HG02884 (cell line): ENCODE data around the gene EIF1AY.
"Not testable (repeated sequence)": the region's sequence is repeated elsewhere in the genome, so short reads cannot be mapped to it uniquely, and the experiment has no call there.

Experiments used
- ATAC-seq: cut with Tn5 transposase; IDR thresholded peaks from one replicate; pipeline ENCODE4 v1.9.1; 2021; ENCODE audit warnings: mild to moderate bottlenecking, moderate library complexity; ENCODE audit not compliant: unreplicated experiment

The EIF1AY gene, protein sequence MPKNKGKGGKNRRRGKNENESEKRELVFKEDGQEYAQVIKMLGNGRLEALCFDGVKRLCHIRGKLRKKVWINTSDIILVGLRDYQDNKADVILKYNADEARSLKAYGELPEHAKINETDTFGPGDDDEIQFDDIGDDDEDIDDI

DNA sequence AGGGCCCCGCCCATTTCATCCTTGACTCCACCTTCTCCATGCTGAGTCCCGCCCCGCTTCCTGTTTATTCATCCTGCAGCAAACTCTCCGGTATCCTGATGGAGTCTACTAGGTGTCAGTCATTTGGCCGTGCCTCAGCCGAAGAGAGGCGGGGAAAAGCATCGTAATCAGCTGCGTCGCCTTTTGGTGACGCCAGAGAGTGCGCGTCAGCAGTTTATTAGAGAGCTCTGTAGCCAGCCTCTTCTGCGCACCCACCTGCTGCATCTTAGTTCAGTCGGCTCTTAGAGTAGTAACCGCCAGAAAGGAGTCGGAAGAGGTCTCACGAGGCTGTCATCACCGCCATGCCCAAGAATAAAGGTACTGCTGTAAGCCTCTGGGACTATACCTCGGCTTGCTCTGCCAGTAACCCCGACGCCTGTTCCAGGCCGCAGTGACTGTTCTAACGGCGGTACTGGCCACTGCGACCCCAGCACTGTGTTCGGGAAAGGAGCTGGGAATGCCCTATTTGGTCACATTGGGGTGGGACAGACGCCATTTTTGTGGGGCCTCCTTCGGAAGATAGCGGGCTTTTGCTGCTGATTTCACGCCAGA lies at the start of gene EIF1AY:
EIF1AY (plus strand) TSS at position 246 of the 591 bp plus-strand sequence; CDS start at position 342, 96 bp downstream.
- ATAC-seq = peak; percentile 89

DNA sequence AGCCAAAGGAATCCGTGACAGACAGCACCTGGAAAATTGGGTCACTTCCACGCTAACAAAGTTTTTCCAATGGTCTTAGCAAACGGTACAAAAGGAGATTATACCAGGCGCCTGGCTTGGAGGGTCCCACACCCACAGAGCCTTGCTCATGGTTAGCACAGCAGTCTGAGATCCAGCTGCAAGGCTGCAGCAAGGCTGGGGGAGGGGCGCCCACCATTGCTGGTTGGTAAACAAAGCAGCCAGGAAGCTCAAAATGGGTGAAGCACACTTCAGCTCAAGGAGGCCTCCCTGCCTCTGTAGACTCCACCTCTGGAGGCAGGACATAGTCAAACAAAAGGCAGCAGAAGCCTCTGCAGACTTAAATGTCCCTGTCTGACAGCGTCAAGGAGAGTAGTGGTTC lies 47.1 kb upstream of the EIF1AY start:
- ATAC-seq = no peak

DNA sequence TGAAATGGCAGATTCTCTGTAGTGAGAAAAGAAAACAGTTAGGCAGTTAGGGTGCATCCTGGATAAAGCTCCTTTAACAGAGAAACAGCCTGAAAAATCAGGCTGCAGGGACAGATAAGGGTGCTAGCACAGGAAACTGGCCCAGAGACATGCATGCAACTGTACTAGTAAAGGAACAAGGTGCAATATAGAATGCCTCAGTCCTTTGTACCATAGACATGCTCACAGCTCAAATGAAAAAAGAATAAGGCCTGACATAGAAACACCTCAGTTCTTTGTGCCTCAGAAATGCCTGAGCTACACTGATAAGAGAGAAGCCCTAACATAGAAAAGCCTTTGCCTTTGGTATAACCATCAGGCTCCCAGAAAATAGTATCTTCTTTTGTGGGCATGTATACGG lies 37.4 kb upstream of the EIF1AY start:
- ATAC-seq = peak; percentile 31

DNA sequence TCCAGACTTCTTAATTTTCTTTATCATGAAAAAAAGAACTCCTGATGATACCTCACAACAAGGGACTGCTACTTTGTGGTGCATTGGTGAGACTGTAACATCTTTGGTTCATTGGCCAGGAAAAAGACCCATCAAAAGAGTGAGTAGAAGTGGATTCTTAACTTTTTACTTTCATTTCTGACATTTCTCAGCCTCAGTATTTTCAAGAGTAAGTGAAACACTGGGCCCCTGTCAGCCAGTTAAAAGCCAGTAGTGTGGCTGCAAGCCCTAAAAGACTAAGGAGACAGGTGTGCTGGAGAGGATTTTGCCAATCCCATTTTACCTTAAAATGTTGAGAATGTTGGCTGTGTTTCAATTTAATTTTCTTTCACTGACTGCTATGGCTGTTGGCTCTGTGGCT lies 36.6 kb upstream of the EIF1AY start:
- peak; percentile 70 for ATAC-seq

DNA sequence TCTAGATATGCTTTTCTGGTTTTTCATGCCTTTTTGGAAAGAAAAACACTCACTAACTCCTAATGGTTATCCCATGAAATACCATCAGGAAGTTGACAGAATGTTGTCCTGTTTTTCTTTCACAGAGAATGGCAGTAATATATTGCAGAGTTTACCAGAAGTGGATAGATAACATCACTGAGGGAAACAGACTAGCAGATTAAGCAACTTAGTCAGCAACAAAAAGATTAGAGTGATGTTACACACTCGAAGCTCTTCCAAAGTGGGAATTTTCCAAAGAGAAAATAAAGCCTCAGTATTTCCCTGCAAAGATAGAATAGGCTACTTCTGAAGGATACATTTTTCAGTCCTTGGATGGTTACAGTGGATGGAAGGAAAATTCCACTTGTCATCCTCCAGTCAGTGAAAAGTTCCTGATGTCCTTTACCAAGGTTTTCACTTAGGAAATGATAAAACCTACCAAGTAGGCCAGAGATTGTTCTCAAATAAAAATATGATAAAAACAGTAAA lies 31.1 kb upstream of the EIF1AY start:
- ATAC-seq = no peak

DNA sequence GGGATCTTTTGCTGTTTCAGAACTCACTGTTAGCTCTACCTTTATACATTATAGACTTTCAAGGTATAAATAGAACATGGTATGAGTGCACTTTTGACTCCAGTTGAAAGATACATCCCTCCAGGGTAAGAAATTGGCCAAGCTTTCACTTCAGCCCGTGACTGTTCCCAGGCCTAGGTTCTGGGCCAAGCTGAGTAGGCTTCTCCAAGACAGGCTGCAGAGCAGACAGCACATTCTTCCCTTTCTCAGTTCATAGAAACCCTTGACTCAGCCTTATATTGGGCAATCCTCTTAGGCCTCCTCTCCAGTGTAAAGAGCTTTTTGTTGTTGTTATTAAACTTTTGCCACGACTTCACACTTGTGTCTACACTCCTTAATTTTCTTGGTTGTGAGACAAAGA lies 29.5 kb upstream of the EIF1AY start:
- no peak for ATAC-seq

DNA sequence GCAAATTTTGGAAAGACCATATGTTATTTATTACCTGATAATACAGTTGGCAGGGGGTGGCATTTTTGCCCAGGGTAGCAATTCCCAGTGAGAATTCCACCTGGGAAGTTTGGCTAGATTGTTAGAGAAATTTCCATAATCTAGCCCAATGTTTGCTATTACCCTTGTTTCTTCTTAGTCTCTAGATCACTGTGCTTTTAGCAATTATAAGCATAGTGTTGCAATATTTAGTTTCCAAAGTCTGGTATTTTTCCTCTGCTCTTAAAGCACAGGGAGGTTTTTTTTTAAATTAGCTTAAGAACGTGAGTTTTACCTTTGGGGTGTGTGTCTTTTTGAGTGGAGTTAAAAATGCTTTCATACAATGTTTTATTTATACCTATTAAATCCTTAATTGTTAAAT lies 26.3 kb upstream of the EIF1AY start:
- no peak for ATAC-seq

DNA sequence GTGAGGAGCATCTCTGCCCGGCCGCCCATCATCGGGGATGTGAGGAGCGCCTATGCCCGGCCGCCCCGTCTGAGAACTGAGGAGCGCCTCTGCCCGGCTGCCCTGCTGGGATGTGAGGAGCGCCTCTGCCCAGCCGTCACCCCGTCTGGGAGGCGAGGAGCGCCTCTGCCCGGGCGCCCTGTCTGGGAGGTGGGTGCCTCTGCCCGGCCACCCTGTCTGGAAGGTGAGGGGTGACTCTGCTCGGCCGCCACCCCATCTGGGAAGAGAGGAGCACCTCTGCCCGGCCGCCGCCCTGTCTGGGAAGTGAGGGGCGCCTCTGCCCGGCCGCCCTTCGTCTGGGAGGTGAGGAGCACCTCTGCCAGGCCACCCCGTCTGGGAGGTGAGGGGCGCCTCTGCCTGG lies 23.7 kb upstream of the EIF1AY start:
- ATAC-seq = no peak

DNA sequence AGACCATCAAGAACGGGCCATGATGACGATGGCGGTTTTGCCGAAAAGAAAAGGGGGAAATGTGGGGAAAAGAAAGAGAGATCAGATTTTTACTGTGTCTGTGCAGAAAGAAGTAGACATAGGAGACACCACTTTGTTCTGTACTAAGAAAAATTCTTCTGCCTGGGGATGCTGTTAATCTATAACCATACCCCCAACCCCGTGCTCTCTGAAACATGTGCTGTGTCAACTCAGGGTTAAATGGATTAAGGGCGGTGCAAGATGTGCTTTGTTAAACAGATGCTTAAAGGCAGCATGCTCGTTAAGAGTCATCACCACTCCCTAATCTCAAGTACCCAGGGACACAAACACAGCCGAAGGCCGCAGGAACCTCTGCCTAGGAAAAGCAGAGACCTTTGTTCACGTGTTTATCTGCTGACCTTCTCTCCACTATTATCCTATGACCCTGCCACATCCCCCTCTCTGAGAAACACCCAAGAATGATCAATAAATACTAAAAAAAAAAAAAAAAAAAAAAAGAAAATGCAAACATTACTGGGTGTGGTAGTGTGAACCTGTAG lies 22.7 kb upstream of the EIF1AY start:
- not testable (repeated sequence) for ATAC-seq

DNA sequence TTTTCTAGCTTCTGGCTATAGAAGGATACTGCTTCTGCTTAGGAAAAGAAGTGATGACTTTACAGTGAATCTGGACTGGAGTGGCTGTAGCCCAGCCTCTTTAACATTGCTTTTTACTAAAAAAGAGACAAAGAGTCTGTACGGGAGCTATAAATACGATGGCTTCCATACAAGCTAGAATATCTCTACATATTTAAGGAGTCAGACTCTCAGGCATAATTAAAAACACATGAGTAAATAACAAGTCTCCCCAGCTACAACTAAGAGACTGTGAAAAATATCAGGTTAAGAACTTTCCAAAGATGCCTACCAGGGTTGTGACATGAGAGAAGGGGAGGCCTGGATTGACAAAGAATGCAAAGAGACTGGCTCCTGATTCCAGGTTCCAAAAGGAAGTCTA lies 19.8 kb upstream of the EIF1AY start:
- ATAC-seq = no peak

DNA sequence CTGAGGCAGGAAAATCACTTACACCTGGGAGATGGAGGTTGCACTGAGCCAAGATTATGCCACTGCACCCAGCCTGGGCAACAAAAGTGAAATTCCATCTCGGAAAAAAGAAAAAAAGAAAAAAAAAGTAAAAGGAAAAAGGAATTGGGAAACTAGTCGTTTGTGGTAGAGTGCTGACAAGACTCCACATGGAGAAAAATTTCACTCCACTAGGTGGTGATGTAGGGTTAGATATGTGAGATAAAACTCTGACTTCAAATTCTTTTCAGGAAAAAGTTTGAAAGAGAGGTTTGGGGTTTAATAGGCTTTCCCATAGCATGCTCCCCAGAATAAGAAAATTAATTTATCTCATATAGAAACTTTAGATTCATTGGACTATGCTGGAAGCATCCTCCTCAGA lies 16.9 kb upstream of the EIF1AY start:
- ATAC-seq = no peak

DNA sequence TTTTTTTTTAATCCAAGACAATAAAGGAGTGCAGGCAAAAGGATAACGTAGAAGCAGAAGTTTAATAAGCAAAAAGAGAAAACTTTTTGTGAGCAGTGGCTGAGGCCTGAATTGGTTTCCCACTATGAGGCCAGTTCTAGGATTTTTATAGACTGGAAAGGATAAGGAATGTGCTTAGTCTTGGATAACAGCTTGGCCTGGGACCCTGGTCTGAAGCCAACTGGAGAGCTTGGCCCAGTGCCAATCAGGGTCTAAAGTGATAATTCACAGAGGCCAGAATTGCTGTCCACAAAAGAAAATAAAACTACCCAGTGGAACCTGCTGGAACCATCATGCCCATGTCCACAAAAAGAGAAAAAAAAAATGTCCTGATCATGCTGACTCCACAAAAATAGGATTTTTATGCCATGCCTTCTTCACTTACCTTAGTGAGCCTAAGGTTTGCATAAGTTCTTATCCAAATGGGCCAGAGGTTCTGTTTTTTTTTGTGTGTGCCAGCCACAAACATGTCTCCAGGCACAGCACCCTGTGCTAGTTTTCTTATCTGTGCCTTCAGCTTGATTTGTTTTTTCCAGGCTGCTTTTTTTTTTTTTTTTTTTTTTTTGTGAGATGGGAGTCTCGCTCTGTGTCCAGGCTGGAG lies 15.6 kb upstream of the EIF1AY start:
- ATAC-seq = no peak

DNA sequence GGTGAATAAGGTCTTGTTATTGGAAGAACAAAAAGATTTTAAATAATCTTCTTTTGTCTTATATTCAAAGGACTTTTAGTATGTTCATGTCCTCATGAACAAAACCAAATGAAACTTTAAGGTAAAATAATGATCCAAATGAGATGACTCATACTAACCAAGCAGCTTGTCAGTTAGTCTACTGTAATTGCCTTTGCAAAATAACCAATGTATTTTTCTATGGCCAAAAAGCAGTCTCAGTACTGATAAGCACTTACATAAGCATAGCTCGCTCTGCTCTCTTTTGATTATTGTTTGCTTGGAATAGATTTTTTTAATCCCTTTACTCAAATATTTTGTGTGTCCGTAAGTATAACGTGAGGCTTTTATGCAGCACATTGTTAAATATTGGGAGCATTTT lies 4.3 kb upstream of the EIF1AY start:
- no peak for ATAC-seq

DNA sequence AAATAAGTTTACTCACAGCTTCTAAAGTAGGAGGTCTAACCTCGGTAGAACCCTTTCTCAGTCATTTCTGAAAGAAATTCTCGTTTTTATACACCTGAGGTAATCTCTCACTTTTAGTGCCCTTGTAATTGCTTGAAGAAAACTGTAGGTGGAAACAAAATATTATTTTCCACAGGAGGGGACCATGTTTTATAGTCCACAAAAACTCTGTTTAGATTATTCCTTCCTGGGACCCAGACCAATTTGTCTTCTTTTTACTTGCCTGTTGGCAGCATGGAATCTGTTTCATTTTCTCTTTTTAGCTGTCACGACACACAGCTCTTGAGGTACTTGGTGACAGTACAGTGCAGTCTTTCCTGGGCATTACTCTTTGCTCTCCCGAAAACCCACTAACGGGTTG lies 930 bp downstream of the EIF1AY start:
- no peak for ATAC-seq

DNA sequence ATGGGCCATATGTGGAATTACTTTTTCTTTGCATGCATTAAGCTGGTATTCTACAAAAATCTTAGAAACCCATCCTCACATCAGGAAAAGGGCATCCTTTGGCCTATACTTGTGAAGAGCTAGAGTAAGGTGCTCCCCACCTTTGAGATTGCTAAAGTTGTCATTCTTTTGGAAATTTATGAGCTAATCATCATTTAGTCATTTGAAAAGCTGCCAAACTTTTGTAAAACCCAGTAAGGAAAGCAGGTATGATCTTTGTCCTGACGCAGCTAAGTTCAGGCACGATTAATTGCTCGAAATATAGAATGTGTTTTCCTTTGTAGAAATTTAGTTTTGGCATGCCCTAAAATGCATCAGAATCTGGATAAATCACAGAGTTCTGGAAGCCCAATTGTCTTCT lies 2.6 kb downstream of the EIF1AY start:
- ATAC-seq = no peak

DNA sequence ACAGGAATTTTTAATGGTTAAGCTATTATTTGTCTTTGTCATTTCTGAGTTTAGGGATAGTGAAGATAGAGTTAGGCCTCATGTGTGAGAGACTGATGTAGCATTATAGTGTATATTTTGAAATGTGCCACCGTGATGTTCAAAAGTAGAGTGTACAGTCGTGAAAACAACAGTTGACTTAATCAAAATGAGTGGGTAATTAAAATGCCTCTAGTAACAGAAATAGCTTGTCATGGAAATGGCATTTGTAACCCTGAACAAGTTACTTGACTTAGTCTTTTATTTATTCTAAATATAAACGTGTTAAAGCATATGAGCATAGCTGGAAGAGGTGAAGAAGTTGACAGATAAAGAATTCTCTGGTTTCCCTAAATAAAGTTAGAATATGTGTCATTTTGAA lies 6.1 kb downstream of the EIF1AY start:
- no peak for ATAC-seq

DNA sequence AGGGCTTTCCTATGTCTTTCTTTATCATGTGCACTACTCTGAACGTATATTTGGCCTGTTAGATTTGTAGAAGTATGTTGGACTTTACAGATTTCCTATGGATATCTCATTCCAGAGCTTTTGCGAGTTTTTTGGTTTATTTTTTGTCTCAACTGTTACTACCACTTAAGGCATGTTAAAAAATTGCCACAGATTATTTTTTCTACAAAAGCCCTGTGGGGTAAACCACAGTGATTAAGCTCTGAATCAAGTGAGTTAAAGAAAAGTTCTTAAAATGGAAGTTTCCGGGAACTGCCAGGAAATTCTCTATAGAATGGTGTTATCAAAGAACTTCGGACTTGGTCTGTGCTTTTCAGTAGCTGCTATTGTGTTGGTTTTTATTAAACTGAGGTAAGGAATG lies 10.6 kb downstream of the EIF1AY start:
- no peak for ATAC-seq
